Neutrophil (primary cell): ENCODE data around the gene CDH13.

Source experiments
- H3K27ac ChIP-seq: fragments of 200-600 bp; sonication (generic); 2 replicates; pipeline ENCODE4 v1.5.1; 2016; ENCODE audit warnings: mild to moderate bottlenecking, moderate library complexity
- H3K27me3 ChIP-seq: fragments of 200-600 bp; sonication (generic); 2 replicates; pipeline ENCODE4 v1.6.0; 2016; ENCODE audit warnings: mild to moderate bottlenecking
- H3K36me3 ChIP-seq: fragments of 200-600 bp; sonication (generic); 2 replicates; pipeline ENCODE4 v1.5.1; 2017
- H3K4me1 ChIP-seq, 2 experiments: fragments of 200-600 bp in 1 of 2; sonication (generic) in 1 of 2; 1 replicate in 1 of 2; 2 replicates in 1 of 2; pipeline versions ENCODE4 v1.5.1 to v1.6.1; 2013 to 2016; ENCODE audit warnings: low read depth in 1 of 2, low read length in 1 of 2, mild to moderate bottlenecking in 1 of 2, moderate library complexity in 1 of 2; ENCODE audit not compliant: control insufficient read depth in 1 of 2, insufficient read depth in 1 of 2
- H3K4me3 ChIP-seq, 2 experiments: fragments of 200-600 bp in 1 of 2; sonication (generic) in 1 of 2; 1 replicate in 1 of 2; 2 replicates in 1 of 2; pipeline ENCODE4 v1.5.1; 2013 to 2016; ENCODE audit warnings: low read depth in 1 of 2, low read length in 1 of 2, mild to moderate bottlenecking in 1 of 2, moderate library complexity in 1 of 2
- H3K9me3 ChIP-seq: fragments of 200-600 bp; sonication (generic); 2 replicates; pipeline ENCODE4 v1.5.1; 2016
- TF ChIP-seq, protein P1 (sequence below): fragments of 200-600 bp; sonication (generic); IDR thresholded peaks from 2 replicates; pipeline ENCODE4 v1.5.1; 2016; ENCODE audit warnings: antibody characterized with exemption

Gene CDH13

DNA sequence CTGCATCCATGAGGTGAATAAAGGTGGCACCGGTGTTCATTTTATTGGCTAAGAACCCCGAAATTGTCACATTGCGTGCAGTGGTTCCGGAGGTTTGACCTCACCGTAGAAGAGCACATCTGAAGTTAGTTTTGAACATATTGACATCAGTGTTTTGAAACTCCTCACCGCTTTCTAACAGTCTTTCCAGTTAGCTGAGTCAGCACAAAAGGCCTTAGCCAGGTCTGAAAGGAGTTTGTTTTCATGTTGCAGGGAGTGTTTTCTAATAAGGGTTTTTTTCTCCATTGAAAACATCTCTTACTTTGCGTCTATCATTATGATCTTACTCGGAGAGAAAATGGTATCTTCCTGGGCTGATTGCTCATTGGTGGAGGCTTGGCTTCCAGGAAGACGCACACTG is 1006.5 kb downstream of the CDH13 start:
- no peak overlapping the region for H3K4me3 ChIP-seq
- no peaks in the 10 kb centered on the region for H3K36me3 ChIP-seq
- no peaks in the 10 kb centered on the region for H3K9me3 ChIP-seq
- TF ChIP-seq, protein P1, sequence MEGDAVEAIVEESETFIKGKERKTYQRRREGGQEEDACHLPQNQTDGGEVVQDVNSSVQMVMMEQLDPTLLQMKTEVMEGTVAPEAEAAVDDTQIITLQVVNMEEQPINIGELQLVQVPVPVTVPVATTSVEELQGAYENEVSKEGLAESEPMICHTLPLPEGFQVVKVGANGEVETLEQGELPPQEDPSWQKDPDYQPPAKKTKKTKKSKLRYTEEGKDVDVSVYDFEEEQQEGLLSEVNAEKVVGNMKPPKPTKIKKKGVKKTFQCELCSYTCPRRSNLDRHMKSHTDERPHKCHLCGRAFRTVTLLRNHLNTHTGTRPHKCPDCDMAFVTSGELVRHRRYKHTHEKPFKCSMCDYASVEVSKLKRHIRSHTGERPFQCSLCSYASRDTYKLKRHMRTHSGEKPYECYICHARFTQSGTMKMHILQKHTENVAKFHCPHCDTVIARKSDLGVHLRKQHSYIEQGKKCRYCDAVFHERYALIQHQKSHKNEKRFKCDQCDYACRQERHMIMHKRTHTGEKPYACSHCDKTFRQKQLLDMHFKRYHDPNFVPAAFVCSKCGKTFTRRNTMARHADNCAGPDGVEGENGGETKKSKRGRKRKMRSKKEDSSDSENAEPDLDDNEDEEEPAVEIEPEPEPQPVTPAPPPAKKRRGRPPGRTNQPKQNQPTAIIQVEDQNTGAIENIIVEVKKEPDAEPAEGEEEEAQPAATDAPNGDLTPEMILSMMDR, result no peak
- H3K27me3 ChIP-seq, result no peaks in the 10 kb centered on the region
- H3K4me1 ChIP-seq, result no peaks in the 10 kb centered on the region
- H3K27ac ChIP-seq, result no peak overlapping the region

DNA sequence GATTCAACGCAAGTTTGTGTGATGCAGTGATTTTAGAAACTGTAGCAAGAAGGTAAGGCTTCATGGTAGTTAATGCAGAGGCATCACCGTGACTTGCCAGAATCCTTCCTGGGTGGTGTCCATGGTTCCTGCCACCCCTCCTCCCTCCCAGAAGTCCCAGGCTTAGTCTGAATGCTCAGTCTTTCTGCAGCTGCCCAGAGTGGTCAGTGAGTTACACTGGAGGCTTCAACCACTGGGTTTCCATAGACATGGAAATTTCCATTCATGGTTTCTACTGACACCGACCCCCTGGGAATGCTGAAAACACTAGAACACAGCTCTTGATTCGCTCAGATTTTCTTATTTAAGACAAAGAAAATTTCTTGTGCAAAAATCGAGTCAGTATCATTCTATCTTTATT is 1021.6 kb downstream of the CDH13 start:
- Histone ChIP-seq H3K4me1 (no peaks in the 10 kb centered on the region), H3K4me3 (no peak overlapping the region), H3K9me3 (no peaks in the 10 kb centered on the region), H3K36me3 (no peaks in the 10 kb centered on the region), H3K27me3 (peaks cover 3% of the 10 kb centered on the region), H3K27ac (no peak overlapping the region)
- TF ChIP-seq, protein P1, result no peak

DNA sequence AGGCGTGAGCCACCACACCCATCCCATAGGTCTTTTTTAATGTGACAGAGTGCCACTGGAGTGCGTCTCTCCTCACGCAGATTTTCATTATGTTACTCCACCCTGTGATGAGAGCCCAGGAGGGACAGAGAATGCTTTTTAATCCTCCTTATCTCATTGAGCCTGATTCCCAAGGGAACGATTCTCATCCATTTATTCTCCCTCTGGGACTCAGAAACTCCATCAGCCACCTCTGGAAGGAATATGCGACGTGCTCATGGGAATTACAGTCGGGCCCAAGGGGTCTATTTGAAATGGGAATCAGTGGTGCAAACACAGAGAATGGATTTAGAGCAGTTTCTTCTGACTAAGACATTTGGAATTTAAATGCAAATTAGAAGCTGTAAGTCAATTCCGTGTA is 1025.1 kb downstream of the CDH13 start:
- Histone ChIP-seq H3K36me3 (no peaks in the 10 kb centered on the region), H3K4me1 (no peaks in the 10 kb centered on the region), H3K27ac (no peak overlapping the region), H3K27me3 (peaks cover 3% of the 10 kb centered on the region), H3K9me3 (no peaks in the 10 kb centered on the region), H3K4me3 (no peak overlapping the region)
- TF ChIP-seq, protein P1, result no peak

DNA sequence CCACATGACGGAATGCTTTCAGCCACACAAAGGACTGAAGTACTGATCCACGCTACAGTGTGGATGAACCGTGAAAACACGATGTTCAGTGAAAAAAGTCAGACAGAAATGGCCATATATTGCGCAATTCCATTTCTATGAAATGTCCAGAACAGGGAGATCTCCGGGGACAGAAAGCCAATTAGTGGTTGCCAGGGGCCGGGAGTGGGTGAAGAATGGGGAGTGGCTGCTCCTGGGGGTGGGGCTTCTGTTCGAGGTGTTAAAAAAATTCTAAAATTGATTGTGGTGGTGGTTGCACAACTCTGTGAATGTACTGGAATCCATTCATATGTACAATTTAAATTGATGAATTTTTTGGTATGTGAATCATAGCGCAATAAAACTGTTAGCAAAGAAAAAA is 1026.2 kb downstream of the CDH13 start:
- H3K27me3 ChIP-seq, result peaks cover 3% of the 10 kb centered on the region
- no peaks in the 10 kb centered on the region for H3K36me3 ChIP-seq
- TF ChIP-seq, protein P1, result no peak
- no peaks in the 10 kb centered on the region for H3K4me1 ChIP-seq
- H3K9me3 ChIP-seq, result no peaks in the 10 kb centered on the region
- no peak overlapping the region for H3K4me3 ChIP-seq
- H3K27ac ChIP-seq, result no peak overlapping the region

DNA sequence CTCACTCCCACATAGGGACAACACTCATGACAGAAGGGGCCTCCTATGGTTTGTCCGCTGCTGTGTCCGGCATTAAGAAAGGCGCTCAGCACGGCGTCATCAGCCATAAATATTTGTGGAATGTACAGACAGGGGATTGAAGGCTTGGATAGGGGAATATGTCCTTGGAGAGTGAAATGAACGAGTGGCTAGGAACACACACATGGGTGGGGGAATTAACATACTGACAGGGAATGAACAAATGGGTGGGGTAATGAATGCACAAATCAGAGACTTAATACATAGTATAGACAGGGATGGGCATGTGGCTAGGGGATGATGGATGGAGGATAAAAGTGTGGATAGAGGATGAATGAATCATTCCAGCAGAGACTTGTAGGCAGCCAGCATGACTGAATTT is 1027.0 kb downstream of the CDH13 start:
- H3K27me3 ChIP-seq, result peaks cover 3% of the 10 kb centered on the region
- TF ChIP-seq, protein P1, result no peak
- H3K36me3 ChIP-seq, result no peaks in the 10 kb centered on the region
- no peaks in the 10 kb centered on the region for H3K4me1 ChIP-seq
- H3K9me3 ChIP-seq, result no peaks in the 10 kb centered on the region
- H3K4me3 ChIP-seq, result no peak overlapping the region
- H3K27ac ChIP-seq, result no peak overlapping the region

DNA sequence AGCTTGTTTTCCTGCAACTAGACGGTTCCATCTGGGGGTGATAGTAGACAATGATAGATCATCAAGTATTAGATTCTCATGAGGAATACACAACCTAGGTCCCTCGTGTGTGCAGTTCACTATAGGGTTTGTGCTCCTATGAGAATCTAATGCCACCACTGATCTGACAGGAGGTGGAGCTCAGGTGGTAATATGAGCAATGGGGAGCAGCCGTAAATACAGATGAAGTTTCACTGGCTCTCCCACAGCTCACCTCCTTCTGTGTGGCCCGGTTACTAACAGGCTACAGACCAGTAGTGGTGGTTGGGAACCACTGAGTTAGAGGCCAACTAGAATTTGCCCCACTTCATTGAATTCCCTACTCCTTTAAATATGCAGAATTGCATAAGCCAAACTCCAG is 1033.5 kb downstream of the CDH13 start:
- H3K9me3 ChIP-seq, result no peaks in the 10 kb centered on the region
- no peak overlapping the region for H3K27ac ChIP-seq
- no peaks in the 10 kb centered on the region for H3K36me3 ChIP-seq
- H3K4me1 ChIP-seq, result no peaks in the 10 kb centered on the region
- H3K4me3 ChIP-seq, result no peak overlapping the region
- TF ChIP-seq, protein P1, result no peak
- H3K27me3 ChIP-seq, result no peaks in the 10 kb centered on the region
